ENCODE results near the gene GH1.
A peak's percentile ranks its signal among the peaks of the same experiment; 100 is the strongest.

GH1 gene

DNA sequence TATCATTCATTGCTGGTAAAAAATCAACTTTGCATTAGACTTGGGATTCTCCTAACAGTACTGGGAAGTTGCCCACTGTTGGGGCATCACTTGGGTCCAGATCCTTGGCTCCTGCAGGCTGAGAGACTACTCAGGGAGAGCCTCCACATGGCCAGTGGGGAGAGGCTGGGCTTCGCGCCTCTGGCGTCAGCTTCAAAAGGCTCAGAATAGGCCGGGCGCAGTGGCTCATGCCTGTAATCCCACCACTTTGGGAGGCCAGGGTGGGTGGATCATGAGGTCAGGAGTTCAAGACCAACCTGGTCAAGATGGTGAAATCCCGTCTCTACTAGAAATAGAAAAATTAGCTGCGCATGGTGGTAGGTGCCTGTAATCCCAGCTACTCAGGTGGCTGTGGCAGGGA is 4.2 kb downstream of the GH1 start:
- H3K9me2 ChIP-seq (replicated peaks; ENCODE audit: control insufficient read depth, low read length) = no peaks in the 10 kb centered on the region
- no peaks in the 10 kb centered on the region for H3F3A ChIP-seq (ENCODE audit: control insufficient read depth, insufficient read depth)
- no peaks in the 10 kb centered on the region for H3K9me3 ChIP-seq (ENCODE audit: control insufficient read depth, insufficient read depth, low read length)
- no peaks in the 10 kb centered on the region for H4K20me1 ChIP-seq (ENCODE audit: control insufficient read depth, insufficient read depth, low read depth, low read length)
- TF ChIP-seq, protein P1, sequence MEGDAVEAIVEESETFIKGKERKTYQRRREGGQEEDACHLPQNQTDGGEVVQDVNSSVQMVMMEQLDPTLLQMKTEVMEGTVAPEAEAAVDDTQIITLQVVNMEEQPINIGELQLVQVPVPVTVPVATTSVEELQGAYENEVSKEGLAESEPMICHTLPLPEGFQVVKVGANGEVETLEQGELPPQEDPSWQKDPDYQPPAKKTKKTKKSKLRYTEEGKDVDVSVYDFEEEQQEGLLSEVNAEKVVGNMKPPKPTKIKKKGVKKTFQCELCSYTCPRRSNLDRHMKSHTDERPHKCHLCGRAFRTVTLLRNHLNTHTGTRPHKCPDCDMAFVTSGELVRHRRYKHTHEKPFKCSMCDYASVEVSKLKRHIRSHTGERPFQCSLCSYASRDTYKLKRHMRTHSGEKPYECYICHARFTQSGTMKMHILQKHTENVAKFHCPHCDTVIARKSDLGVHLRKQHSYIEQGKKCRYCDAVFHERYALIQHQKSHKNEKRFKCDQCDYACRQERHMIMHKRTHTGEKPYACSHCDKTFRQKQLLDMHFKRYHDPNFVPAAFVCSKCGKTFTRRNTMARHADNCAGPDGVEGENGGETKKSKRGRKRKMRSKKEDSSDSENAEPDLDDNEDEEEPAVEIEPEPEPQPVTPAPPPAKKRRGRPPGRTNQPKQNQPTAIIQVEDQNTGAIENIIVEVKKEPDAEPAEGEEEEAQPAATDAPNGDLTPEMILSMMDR (IDR thresholded peaks at IDR 0.05; ENCODE audit: low read depth, low read length, poor library complexity, severe bottlenecking) = no peak
- TF ChIP-seq EZH2phosphoT487 (IDR thresholded peaks at IDR 0.05; ENCODE audit: borderline replicate concordance, low read length) = no peak
- H3K36me3 ChIP-seq (ENCODE audit: control insufficient read depth, low read length) = no peaks in the 10 kb centered on the region
- no peaks in the 10 kb centered on the region for H3K79me2 ChIP-seq (ENCODE audit: control insufficient read depth, low read length)
- H3K27me3 ChIP-seq (ENCODE audit: control insufficient read depth, low read length) = peaks cover 3% of the 10 kb centered on the region; the same call in 1 of the 2 replicates
- no peak overlapping the region for H3K27ac ChIP-seq (ENCODE audit: low read depth, low read length)
- peaks cover 30% of the 10 kb centered on the region for H3K4me1 ChIP-seq (ENCODE audit: control insufficient read depth, low read length)
- H3K4me3 ChIP-seq (ENCODE audit: low read length) = no peak overlapping the region
- no peak overlapping the region for H3K4me2 ChIP-seq (ENCODE audit: low read length)

GRCh38 chr17:63911657-63912100 is 7.0 kb downstream of the GH1 start:
- Histone ChIP-seq H3K79me2 (ENCODE audit: control insufficient read depth, low read length) (no peaks in the 10 kb centered on the region), H3K36me3 (ENCODE audit: control insufficient read depth, low read length) (no peaks in the 10 kb centered on the region), H3K4me3 (ENCODE audit: low read length) (no peak overlapping the region), H3F3A (ENCODE audit: control insufficient read depth, insufficient read depth) (no peaks in the 10 kb centered on the region), H3K9me2 (replicated peaks; ENCODE audit: control insufficient read depth, low read length) (no peaks in the 10 kb centered on the region), H4K20me1 (ENCODE audit: control insufficient read depth, insufficient read depth, low read depth, low read length) (no peaks in the 10 kb centered on the region), H3K9me3 (ENCODE audit: control insufficient read depth, insufficient read depth, low read length) (no peaks in the 10 kb centered on the region), H3K4me2 (ENCODE audit: low read length) (no peak overlapping the region), H3K4me1 (ENCODE audit: control insufficient read depth, low read length) (peaks cover 22% of the 10 kb centered on the region), H3K27me3 (ENCODE audit: control insufficient read depth, low read length) (peaks cover 9% of the 10 kb centered on the region), H3K27ac (ENCODE audit: low read depth, low read length) (no peak overlapping the region)
- TF ChIP-seq, protein P1 (IDR thresholded peaks at IDR 0.05; ENCODE audit: low read depth, low read length, poor library complexity, severe bottlenecking) = peak; percentile 53
- no peak for TF ChIP-seq EZH2phosphoT487 (IDR thresholded peaks at IDR 0.05; ENCODE audit: borderline replicate concordance, low read length)

- H3K4me1 ChIP-seq (ENCODE audit: control insufficient read depth, low read length) = peaks cover 17% of the 10 kb centered on the region
- H3F3A ChIP-seq (ENCODE audit: control insufficient read depth, insufficient read depth) = no peaks in the 10 kb centered on the region
- H3K27me3 ChIP-seq (ENCODE audit: control insufficient read depth, low read length) = peaks cover 9% of the 10 kb centered on the region
- no peaks in the 10 kb centered on the region for H3K9me2 ChIP-seq (replicated peaks; ENCODE audit: control insufficient read depth, low read length)
- H3K79me2 ChIP-seq (ENCODE audit: control insufficient read depth, low read length) = no peaks in the 10 kb centered on the region
- H3K4me3 ChIP-seq (ENCODE audit: low read length) = no peak within 1 kb of the TSS
- H3K4me2 ChIP-seq (ENCODE audit: low read length) = no peak within 1 kb of the TSS
- H3K27ac ChIP-seq (ENCODE audit: low read depth, low read length) = no peak within 1 kb of the TSS
- H4K20me1 ChIP-seq (ENCODE audit: control insufficient read depth, insufficient read depth, low read depth, low read length) = no peaks in the 10 kb centered on the region
- TF ChIP-seq, protein P1 (IDR thresholded peaks at IDR 0.05; ENCODE audit: low read depth, low read length, poor library complexity, severe bottlenecking) = no peak
- no peak for TF ChIP-seq EZH2phosphoT487 (IDR thresholded peaks at IDR 0.05; ENCODE audit: borderline replicate concordance, low read length)
- H3K9me3 ChIP-seq (ENCODE audit: control insufficient read depth, insufficient read depth, low read length) = no peaks in the 10 kb centered on the region
- H3K36me3 ChIP-seq (ENCODE audit: control insufficient read depth, low read length) = no peaks in the 10 kb centered on the region
Measured at GRCh38 chr17:63911041-63911635, 7.5 kb downstream of the GH1 start, which contains the start of gene CSHL1. Gene CSHL1 (minus strand): TSS chr17:63911258. CDS start chr17:63911196, 62 bp downstream.
